22Rv1 (cell line): ENCODE data around the gene SRP72.

Experiments
- H3K27ac ChIP-seq: fragments of 450-650 bp; 2 replicates; pipeline ENCODE4 v1.5.1; 2017
- CTCF ChIP-seq: fragments of 450-650 bp; IDR thresholded peaks from 2 replicates; pipeline ENCODE4 v1.5.1; 2017; ENCODE audit warnings: mild to moderate bottlenecking
- ZFX ChIP-seq: fragments of 450-650 bp; IDR thresholded peaks from 2 replicates; pipeline ENCODE4 v1.6.1; 2017; ENCODE audit warnings: antibody characterized with exemption, borderline replicate concordance

Gene SRP72

GRCh38 chr4:56465599-56466295, 1.7 kb upstream of the SRP72 start:
- TF ChIP-seq CTCF (no peak), ZFX (no peak)
- H3K27ac ChIP-seq: peak overlapping the region; percentile 96

- peak overlapping the region; percentile 96 for H3K27ac ChIP-seq
Observed at GRCh38 chr4:56466296-56466761, 1.1 kb upstream of the SRP72 start.

- TF ChIP-seq CTCF (no peak), ZFX (no peak)
- peak overlapping the region; percentile 96 for H3K27ac ChIP-seq
Observed at GRCh38 chr4:56466910-56467283, 520 bp upstream of the SRP72 start.

- TF ChIP-seq CTCF (no peak), ZFX (no peak)
- peak overlapping the region; percentile 96 for H3K27ac ChIP-seq
Observed at GRCh38 chr4:56468097-56468422, 643 bp downstream of the SRP72 start.

- H3K27ac ChIP-seq: no peak overlapping the region
- TF ChIP-seq CTCF: no peak
- TF ChIP-seq ZFX: no peak
Observed at GRCh38 chr4:56469489-56470210, 2.2 kb downstream of the SRP72 start.

GRCh38 chr4:56475917-56476316, 8.5 kb downstream of the SRP72 start:
- H3K27ac ChIP-seq: no peak overlapping the region
- TF ChIP-seq ZFX: no peak
- no peak for TF ChIP-seq CTCF

GRCh38 chr4:56477192-56477702, 9.8 kb downstream of the SRP72 start:
- TF ChIP-seq ZFX (no peak), CTCF (no peak)
- no peak overlapping the region for H3K27ac ChIP-seq

- TF ChIP-seq CTCF (no peak), ZFX (no peak)
Observed at GRCh38 chr4:56480691-56481090, 13.3 kb downstream of the SRP72 start.

More at GRCh38 chr4:56480691-56481090, 13.3 kb downstream of the SRP72 start:
- no peak overlapping the region for H3K27ac ChIP-seq
